Thyroid gland (tissue), 4 donors: ENCODE data around the gene CHST9. TPM values are rescaled to one million over a fixed set of nuclear protein-coding genes. Genes with fewer than 3 reads are reported as not detected.
"Not testable (repeated sequence)": the region's sequence is repeated elsewhere in the genome, so short reads cannot be mapped to it uniquely, and the experiment has no call there.

ENCODE experiments used
- DNase-seq, 2 donors: peaks; one replicate each; pipeline ENCODE4 v3.0.0-alpha.2; 2019
- H3K27ac ChIP-seq, 3 donors: fragments of 200-600 bp; sonication (generic); 1 replicate in 2 of 3; 2 replicates in 1 of 3; pipeline ENCODE4 v1.5.1; 2016 to 2019; ENCODE audit warnings: mild to moderate bottlenecking in 1 of 3, moderate library complexity in 1 of 3
- H3K27me3 ChIP-seq: fragments of 200-600 bp; sonication (generic); one replicate; pipeline ENCODE4 v1.5.1; 2019
- H3K36me3 ChIP-seq, 2 donors: fragments of 200-600 bp; sonication (generic); one replicate each; pipeline ENCODE4 v1.5.1; 2016 to 2019
- H3K4me1 ChIP-seq, 2 donors: fragments of 200-600 bp; sonication (generic); one replicate each; pipeline ENCODE4 v1.5.1; 2017 to 2019
- H3K4me3 ChIP-seq, 3 donors: fragments of 200-600 bp; sonication (generic); replicated peaks in 1 of 3; 1 replicate in 2 of 3; 2 replicates in 1 of 3; pipeline ENCODE4 v1.5.1; 2016; ENCODE audit warnings: mild to moderate bottlenecking in 1 of 3
- H3K9me3 ChIP-seq: fragments of 200-600 bp; sonication (generic); one replicate; pipeline ENCODE4 v1.5.1; 2017
- CTCF ChIP-seq, 6 experiments: fragments of 200-600 bp in 3 of 6; fragments of 450-650 bp in 3 of 6; sonication (generic) in 3 of 6; IDR thresholded peaks; one replicate each; pipeline ENCODE4 v1.5.1; 2016 to 2019; ENCODE audit warnings: antibody characterized with exemption in 6 of 6, mild to moderate bottlenecking in 2 of 6, inconsistent platforms in 1 of 6, moderate library complexity in 1 of 6
- POLR2A ChIP-seq, 2 donors: fragments of 450-650 bp; IDR thresholded peaks; one replicate each; pipeline ENCODE4 v1.6.1; 2017; ENCODE audit warnings: antibody characterized with exemption in 2 of 2, mild to moderate bottlenecking in 2 of 2, moderate library complexity in 1 of 2
- WGBS, 2 donors: methylation state at CpG; one replicate each; pipeline ENCODE4 v1.1.5; 2017; 5-methylcytosine and 5-hydroxymethylcytosine counted together
- intact Hi-C: fragments of 100-400 bp; cut with DNase I; formaldehyde crosslinking; loops from one replicate; pipeline ENCODE4 v1.15.1; 2023
- total RNA-seq, 4 donors: library from RNA; depleted of rRNA; stranded (reverse); fragments of >200 nt; gene quantifications; one replicate each; pipeline ENCODE4 v1.2.3, GENCODE V29; 2016

CHST9 gene
- total RNA-seq = under 1 TPM in 3 of 4 donors, not detected in 1; under 0.01 to 0.13 (median 0.05) TPM

GRCh38 chr18:27185025-27185763 is at the start of gene CHST9:
CHST9 (minus strand) TSS chr18:27185308; CDS start chr18:27142809, 42,499 bp downstream.
- no peak for TF ChIP-seq CTCF (IDR thresholded peaks at IDR 0.05)
- TF ChIP-seq POLR2A (IDR thresholded peaks at IDR 0.05) = no peak
- Histone ChIP-seq H3K4me3 (no peak within 1 kb of the TSS), H3K9me3 (no peaks in the 10 kb centered on the region), H3K36me3 (no peaks in the 10 kb centered on the region), H3K27ac (no peak within 1 kb of the TSS), H3K27me3 (no peaks in the 10 kb centered on the region), H3K4me1 (peaks cover 0 to 7% of the 10 kb centered on the region in 2 donors)
- 3 to 8% methylated on average over 25 to 28 of the region's 67 CpGs for WGBS, 2 donors
- intact Hi-C loops = no loop called here
- DNase-seq = peak in 1 of 2 donors; percentile 3

GRCh38 chr18:27232355-27232754 is 47.2 kb upstream of the CHST9 start:
- H3K9me3 ChIP-seq, intact Hi-C loops, H3K4me1 ChIP-seq, DNase-seq, H3K4me3 ChIP-seq, H3K36me3 ChIP-seq, H3K27me3 ChIP-seq, H3K27ac ChIP-seq: not testable (repeated sequence)
- WGBS, 2 donors = 76 to 79% methylated on average over 6 of the region's 6 CpGs

GRCh38 chr18:27231671-27232070 is 46.6 kb upstream of the CHST9 start:
- WGBS, 2 donors = 69 to 71% methylated on average over 6 of the region's 6 CpGs
- DNase-seq, H3K27ac ChIP-seq, H3K4me3 ChIP-seq, H3K4me1 ChIP-seq, intact Hi-C loops, H3K36me3 ChIP-seq, H3K27me3 ChIP-seq, H3K9me3 ChIP-seq: not testable (repeated sequence)

GRCh38 chr18:27231221-27231620 is 46.1 kb upstream of the CHST9 start:
- H3K9me3 ChIP-seq, intact Hi-C loops, DNase-seq, H3K4me3 ChIP-seq, H3K27ac ChIP-seq, H3K27me3 ChIP-seq, H3K4me1 ChIP-seq, H3K36me3 ChIP-seq: not testable (repeated sequence)
- 60 to 68% methylated on average over 5 of the region's 5 CpGs for WGBS, 2 donors

- no peak for DNase-seq
- H3K4me1 ChIP-seq = no peaks in the 10 kb centered on the region
- no peak overlapping the region for H3K4me3 ChIP-seq
- no peaks in the 10 kb centered on the region for H3K9me3 ChIP-seq
- no peak overlapping the region for H3K27ac ChIP-seq
- no peaks in the 10 kb centered on the region for H3K27me3 ChIP-seq
- WGBS, 2 donors = 73 to 75% methylated on average over 1 of the region's 1 CpG
- intact Hi-C loops = no loop called here
- H3K36me3 ChIP-seq = no peaks in the 10 kb centered on the region
- no peak for TF ChIP-seq POLR2A (IDR thresholded peaks at IDR 0.05)
- no peak for TF ChIP-seq CTCF (IDR thresholded peaks at IDR 0.05)
Observed at GRCh38 chr18:27227721-27228120, 42.6 kb upstream of the CHST9 start.

GRCh38 chr18:27226556-27227075 is 41.5 kb upstream of the CHST9 start:
- Histone ChIP-seq H3K4me3 (no peak overlapping the region), H3K36me3 (no peaks in the 10 kb centered on the region), H3K27ac (no peak overlapping the region), H3K27me3 (no peaks in the 10 kb centered on the region), H3K4me1 (no peaks in the 10 kb centered on the region), H3K9me3 (no peaks in the 10 kb centered on the region)
- 54 to 56% methylated on average over 5 of the region's 5 CpGs for WGBS, 2 donors
- intact Hi-C loops = no loop called here
- no peak for TF ChIP-seq CTCF (IDR thresholded peaks at IDR 0.05)
- TF ChIP-seq POLR2A (IDR thresholded peaks at IDR 0.05) = no peak
- no peak for DNase-seq
